Measurements from ENCODE around the gene GJC1.

- no peak for TF ChIP-seq FOSB (CRISPR knock-in tag; IDR thresholded peaks at IDR 0.05)
- no peak for TF ChIP-seq CTCF (IDR thresholded peaks at IDR 0.05)
- TF ChIP-seq MAX (IDR thresholded peaks at IDR 0.05) = no peak
- no peak for TF ChIP-seq REST (IDR thresholded peaks at IDR 0.05)
- TF ChIP-seq ESRRA (IDR thresholded peaks at IDR 0.05; ENCODE audit: borderline replicate concordance, low read length) = no peak
- TF ChIP-seq BCL3 (IDR thresholded peaks at IDR 0.05) = no peak
- no peak for TF ChIP-seq EP300 (IDR thresholded peaks at IDR 0.05)
- TF ChIP-seq JUNB (IDR thresholded peaks at IDR 0.05) = no peak
- no peak for TF ChIP-seq BHLHE40 (IDR thresholded peaks at IDR 0.05; ENCODE audit: low read depth, low read length)
- no peak for TF ChIP-seq JUN (IDR thresholded peaks at IDR 0.05)
- no peak for TF ChIP-seq CEBPB (IDR thresholded peaks at IDR 0.05)
- TF ChIP-seq RNF2 (IDR thresholded peaks at IDR 0.05; ENCODE audit: borderline replicate concordance, low read depth) = no peak
- no peak for TF ChIP-seq POLR2A (IDR thresholded peaks at IDR 0.05; ENCODE audit: low read length)
Measured at GRCh38 chr17:44837196-44837595, 7.1 kb upstream of the GJC1 start.
